KMS-11 (cell line): ENCODE data around the gene PPP1R12B.

Experiments used
- H2AFZ ChIP-seq: fragments of 200-600 bp; sonication (generic); 2 replicates; pipeline ENCODE4 v1.6.1; 2016; ENCODE audit warnings: antibody characterized with exemption, mixed run types, low read depth
- H3K27ac ChIP-seq: fragments of 200-600 bp; sonication (generic); 2 replicates; pipeline ENCODE4 v1.6.1; 2016; ENCODE audit warnings: mild to moderate bottlenecking, mixed run types
- H3K27me3 ChIP-seq: fragments of 200-600 bp; sonication (generic); 2 replicates; pipeline ENCODE4 v1.6.1; 2017; ENCODE audit warnings: mild to moderate bottlenecking, low read depth, mixed run types, moderate library complexity; ENCODE audit not compliant: insufficient read depth
- H3K36me3 ChIP-seq: fragments of 200-600 bp; sonication (generic); 2 replicates; pipeline ENCODE4 v1.6.1; 2017; ENCODE audit warnings: mild to moderate bottlenecking, mixed run types; ENCODE audit not compliant: insufficient read depth
- H3K4me1 ChIP-seq: fragments of 200-600 bp; sonication (generic); 2 replicates; pipeline ENCODE4 v1.6.1; 2016; ENCODE audit warnings: mild to moderate bottlenecking, low read depth, mixed run types; ENCODE audit not compliant: poor library complexity, severe bottlenecking
- H3K4me2 ChIP-seq: fragments of 200-600 bp; sonication (generic); 2 replicates; pipeline ENCODE4 v1.7.0; 2016; ENCODE audit warnings: mild to moderate bottlenecking, mixed run types
- H3K4me3 ChIP-seq: fragments of 200-600 bp; sonication (generic); IDR thresholded peaks from 2 replicates; pipeline ENCODE4 v1.6.1; 2017; ENCODE audit warnings: low read depth, low read length, mixed read lengths; ENCODE audit not compliant: insufficient read depth
- H3K79me2 ChIP-seq: fragments of 200-600 bp; sonication (generic); 2 replicates; pipeline ENCODE4 v1.6.1; 2016; ENCODE audit warnings: low read depth, mixed run types; ENCODE audit not compliant: insufficient read depth
- H3K9ac ChIP-seq: fragments of 200-600 bp; sonication (generic); 2 replicates; pipeline ENCODE4 v1.6.1; 2016; ENCODE audit warnings: mild to moderate bottlenecking, mixed run types
- H4K20me1 ChIP-seq: fragments of 200-600 bp; sonication (generic); 2 replicates; pipeline ENCODE4 v1.6.1; 2016; ENCODE audit warnings: mild to moderate bottlenecking, mixed run types; ENCODE audit not compliant: insufficient read depth
- CTCF ChIP-seq: fragments of 200-600 bp; sonication (generic); conservative IDR thresholded peaks from 2 replicates; pipeline ENCODE4 v1.6.1; 2017; ENCODE audit warnings: low read depth, mild to moderate bottlenecking, antibody characterized with exemption, low read length, moderate library complexity, mixed read lengths

Gene PPP1R12B

GRCh38 chr1:202586871-202587270 is 238.4 kb downstream of the PPP1R12B start:
- Histone ChIP-seq H4K20me1 (no peaks in the 10 kb centered on the region), H3K79me2 (no peaks in the 10 kb centered on the region), H3K4me2 (no peak overlapping the region), H3K4me3 (no peak overlapping the region), H2AFZ (no peak overlapping the region), H3K27ac (no peak overlapping the region), H3K36me3 (no peaks in the 10 kb centered on the region), H3K9ac (no peak overlapping the region), H3K4me1 (no peaks in the 10 kb centered on the region), H3K27me3 (no peaks in the 10 kb centered on the region)
- no peak for TF ChIP-seq CTCF

DNA sequence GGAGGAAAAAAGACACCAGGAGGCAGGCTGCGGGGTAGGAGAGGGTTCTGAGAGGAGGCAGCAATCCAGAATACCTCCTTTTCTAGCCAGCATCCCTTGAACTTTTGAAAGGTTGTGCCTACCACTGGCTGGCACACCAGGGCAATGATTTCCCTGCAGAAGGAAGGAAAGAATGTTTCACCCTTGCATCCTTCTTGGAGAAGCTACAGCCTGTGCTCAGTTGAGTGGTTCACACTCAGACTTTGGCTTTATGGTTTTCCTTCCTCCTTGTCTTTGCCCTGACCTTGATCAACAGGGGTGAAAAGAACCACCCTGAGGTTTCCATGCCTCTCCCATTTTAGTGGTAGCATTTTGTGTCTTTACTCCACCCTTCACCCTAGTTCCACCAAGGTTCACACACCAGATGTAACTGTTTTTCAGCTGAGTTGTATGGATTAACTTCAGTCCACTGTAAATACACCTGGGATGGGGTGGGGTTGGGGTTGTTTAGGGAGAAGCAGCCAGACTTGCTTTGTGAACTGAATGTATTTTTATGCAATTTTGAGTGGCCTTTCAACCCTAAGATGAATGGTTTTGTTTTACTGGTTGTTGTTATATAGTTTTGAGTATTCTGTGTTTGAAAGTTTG is 239.5 kb downstream of the PPP1R12B start:
- H3K4me2 ChIP-seq: no peak overlapping the region
- H3K27ac ChIP-seq: no peak overlapping the region
- no peaks in the 10 kb centered on the region for H3K4me1 ChIP-seq

DNA sequence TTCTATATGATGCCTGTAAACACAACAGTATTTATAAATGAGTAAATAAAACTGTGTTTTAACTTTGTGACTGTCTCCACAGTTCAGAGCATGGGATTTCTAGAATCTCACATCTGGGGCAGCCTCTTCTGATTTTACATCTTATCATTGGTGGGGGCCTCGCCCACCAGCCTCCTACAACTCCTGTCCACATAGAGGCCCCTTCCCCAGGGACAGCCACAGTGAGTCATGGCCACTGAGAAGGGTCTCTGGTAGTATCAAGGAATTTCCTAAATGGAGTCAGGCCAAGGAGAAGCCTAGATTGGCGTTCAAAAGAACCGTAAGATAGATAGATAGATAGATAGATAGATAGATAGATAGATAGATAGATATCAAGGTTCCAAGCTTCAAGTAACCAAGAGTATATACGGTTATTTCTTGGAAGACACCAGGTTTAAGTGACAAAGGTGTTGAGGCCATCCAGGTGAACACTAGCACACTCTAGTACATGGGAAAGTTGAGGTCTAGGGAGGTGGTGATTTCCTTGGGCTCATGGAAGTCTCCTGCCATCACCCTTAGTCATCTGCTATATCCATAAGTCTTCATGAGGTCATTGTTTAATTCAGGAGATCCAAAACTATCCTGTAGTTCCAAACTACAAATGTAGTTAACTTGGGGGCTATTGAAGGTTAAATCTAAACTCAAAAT is 240.1 kb downstream of the PPP1R12B start:
- no peak overlapping the region for H3K4me3 ChIP-seq
- H3K4me2 ChIP-seq: no peak overlapping the region
- TF ChIP-seq CTCF: no peak
- no peaks in the 10 kb centered on the region for H3K27me3 ChIP-seq
- no peak overlapping the region for H2AFZ ChIP-seq
- H3K79me2 ChIP-seq: no peaks in the 10 kb centered on the region
- no peaks in the 10 kb centered on the region for H3K36me3 ChIP-seq
- H3K4me1 ChIP-seq: no peaks in the 10 kb centered on the region
- H4K20me1 ChIP-seq: no peaks in the 10 kb centered on the region
- H3K9ac ChIP-seq: no peak overlapping the region
- no peak overlapping the region for H3K27ac ChIP-seq

More for the DNA sequence above, 239.5 kb downstream of the PPP1R12B start:
- Histone ChIP-seq H3K36me3 (no peaks in the 10 kb centered on the region), H3K79me2 (no peaks in the 10 kb centered on the region), H3K4me3 (no peak overlapping the region), H4K20me1 (no peaks in the 10 kb centered on the region), H2AFZ (no peak overlapping the region), H3K27me3 (no peaks in the 10 kb centered on the region), H3K9ac (no peak overlapping the region)
- TF ChIP-seq CTCF: no peak

- H3K36me3 ChIP-seq: no peaks in the 10 kb centered on the region
- no peaks in the 10 kb centered on the region for H3K79me2 ChIP-seq
- no peak overlapping the region for H3K9ac ChIP-seq
- H4K20me1 ChIP-seq: no peaks in the 10 kb centered on the region
- H2AFZ ChIP-seq: no peak overlapping the region
- H3K4me1 ChIP-seq: no peaks in the 10 kb centered on the region
- H3K4me2 ChIP-seq: no peak overlapping the region
- no peak overlapping the region for H3K4me3 ChIP-seq
- TF ChIP-seq CTCF: no peak
- no peak overlapping the region for H3K27ac ChIP-seq
- no peaks in the 10 kb centered on the region for H3K27me3 ChIP-seq
Measured at GRCh38 chr1:202589190-202589930, 240.9 kb downstream of the PPP1R12B start.
